Spleen (tissue), 11 donors: ENCODE results near the gene TGFBRAP1. TPM values are rescaled to one million over a fixed set of nuclear protein-coding genes. Genes with fewer than 3 reads are reported as not detected.

Experiments used
- DNase-seq: peaks from one replicate; pipeline ENCODE4 v3.0.0-alpha.2; 2020
- H3K27ac ChIP-seq, 8 donors: fragments of 200-600 bp; sonication (generic) in 7 of 8; 1 replicate in 4 of 8; 2 replicates in 4 of 8; pipeline versions ENCODE4 v1.5.0 to v1.8.0; 2016 to 2021; ENCODE audit warnings: inconsistent platforms in 4 of 8, mild to moderate bottlenecking in 4 of 8, moderate library complexity in 1 of 8
- H3K27me3 ChIP-seq, 7 donors: fragments of 200-600 bp; sonication (generic) in 6 of 7; replicated peaks in 1 of 7; 1 replicate in 4 of 7; 2 replicates in 3 of 7; pipeline versions ENCODE4 v1.5.0 to v1.8.0; 2016 to 2021; ENCODE audit warnings: inconsistent platforms in 3 of 7, mild to moderate bottlenecking in 1 of 7
- H3K36me3 ChIP-seq, 6 donors: fragments of 200-600 bp; sonication (generic) in 5 of 6; 1 replicate in 4 of 6; 2 replicates in 2 of 6; pipeline versions ENCODE4 v1.5.0 to v1.8.0; 2016 to 2021; ENCODE audit warnings: inconsistent platforms in 2 of 6
- H3K4me1 ChIP-seq, 6 donors: fragments of 200-600 bp; sonication (generic) in 5 of 6; 1 replicate in 3 of 6; 2 replicates in 3 of 6; pipeline versions ENCODE4 v1.5.0 to v1.8.0; 2016 to 2021; ENCODE audit warnings: inconsistent platforms in 3 of 6
- H3K4me3 ChIP-seq, 8 donors: fragments of 200-600 bp; sonication (generic) in 7 of 8; 1 replicate in 4 of 8; 2 replicates in 4 of 8; pipeline versions ENCODE4 v1.5.0 to v1.8.0; 2016 to 2021; ENCODE audit warnings: inconsistent platforms in 4 of 8, mild to moderate bottlenecking in 4 of 8, moderate library complexity in 2 of 8
- H3K9me3 ChIP-seq, 8 donors: fragments of 200-600 bp; sonication (generic) in 7 of 8; 1 replicate in 4 of 8; 2 replicates in 4 of 8; pipeline versions ENCODE4 v1.5.0 to v1.8.0; 2016 to 2021; ENCODE audit warnings: inconsistent platforms in 4 of 8
- POLR2A ChIP-seq, 3 donors: fragments of 450-650 bp; IDR thresholded peaks; one replicate each; pipeline ENCODE4 v1.5.1; 2017; ENCODE audit warnings: antibody characterized with exemption in 3 of 3, mild to moderate bottlenecking in 1 of 3
- POLR2AphosphoS5 ChIP-seq, 3 donors: sonication (generic); formaldehyde crosslinking; IDR thresholded peaks; one replicate each; pipeline ENCODE4 v1.5.1; 2017; ENCODE audit warnings: antibody characterized with exemption in 3 of 3
- WGBS, 5 donors: extraction: QIAGEN DNeasy Blood & Tissue Kit in 3 of 5; methylation state at CpG; one replicate each; pipeline versions ENCODE4 v1.1.5 to v1.1.7; 2013 to 2018; 5-methylcytosine and 5-hydroxymethylcytosine counted together
- intact Hi-C: fragments of 100-400 bp; cut with DNase I; formaldehyde crosslinking; loops from one replicate; pipeline ENCODE4 v1.15.0; 2023; ENCODE audit warnings: low total_unique reads
- polyA plus RNA-seq, 3 donors: library from polyadenylated mRNA; stranded (reverse); fragments of 200-250 nt; gene quantifications; one replicate each; pipeline ENCODE4 v1.2.1, GENCODE V29; 2013
- total RNA-seq, 7 donors: library from RNA; depleted of rRNA in 3 of 7; stranded (reverse); fragments of >200 nt in 3 of 7; fragmentation: NEBNext Ultra II Directional in 4 of 7; extraction: Animal tissue kit (Norgen Biotek cat#: 25700) in 4 of 7; gene quantifications; one replicate each; pipeline versions ENCODE4 v1.1.0 to v1.2.1, GENCODE V29; 2016 to 2021
- TF ChIP-seq, protein P1 (sequence below), 11 experiments: fragments of 200-600 bp in 7 of 11; fragments of 450-650 bp in 4 of 11; sonication (generic) in 4 of 11; IDR thresholded peaks in 8 of 11; conservative IDR thresholded peaks in 3 of 11; 1 replicate in 7 of 11; 2 replicates in 4 of 11; pipeline versions ENCODE4 v1.4.0 to v1.8.0; 2016 to 2021; ENCODE audit warnings: antibody characterized with exemption in 11 of 11, inconsistent platforms in 4 of 11, mild to moderate bottlenecking in 1 of 11
- donor health status: healthy with polysubstance abuse.
- donor health status: DM: no; HTN: no; CAD: no; lungs with moderate emphysema.
- donor health status: DM: no; HTN: no; CAD: no.
- donor health status: Bipolar disorder and iron deficiency.
- donor health status: healthy.
- donor health status: DM: no; HTN: no; CAD: no.
- donor health status: DM: yes; HTN: yes; CAD: no.

The TGFBRAP1 gene
- total and polyA plus RNA-seq, 10 donors, result 4.6 to 32.7 (median 21.8) TPM

DNA sequence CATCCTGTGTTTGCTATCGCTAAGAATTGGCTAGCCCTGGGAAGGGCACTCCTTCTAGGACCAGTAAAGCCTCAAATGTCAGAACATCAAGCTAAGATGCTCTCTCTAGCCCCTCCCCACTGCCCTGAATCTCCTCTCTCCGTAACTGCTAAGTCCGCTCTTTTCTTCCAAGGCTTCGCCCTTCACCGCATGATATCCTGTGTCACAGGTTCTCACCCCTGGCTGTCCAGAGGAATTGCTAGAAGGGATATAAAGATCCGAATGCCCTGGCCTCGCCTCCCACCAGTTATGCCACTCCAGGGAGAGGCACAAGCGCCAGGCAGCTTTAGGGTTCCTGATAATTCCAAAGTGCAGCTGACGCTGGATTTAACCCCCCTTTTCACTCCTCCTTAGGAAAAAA is 105.1 kb downstream of the TGFBRAP1 start:
- no peak for DNase-seq
- peaks cover 0 to 10% (median 0%) of the 10 kb centered on the region in 7 donors for H3K27me3 ChIP-seq
- intact Hi-C loops, result no loop called here
- H3K9me3 ChIP-seq, result no peaks in the 10 kb centered on the region
- no peak overlapping the region for H3K27ac ChIP-seq
- TF ChIP-seq, protein P1, sequence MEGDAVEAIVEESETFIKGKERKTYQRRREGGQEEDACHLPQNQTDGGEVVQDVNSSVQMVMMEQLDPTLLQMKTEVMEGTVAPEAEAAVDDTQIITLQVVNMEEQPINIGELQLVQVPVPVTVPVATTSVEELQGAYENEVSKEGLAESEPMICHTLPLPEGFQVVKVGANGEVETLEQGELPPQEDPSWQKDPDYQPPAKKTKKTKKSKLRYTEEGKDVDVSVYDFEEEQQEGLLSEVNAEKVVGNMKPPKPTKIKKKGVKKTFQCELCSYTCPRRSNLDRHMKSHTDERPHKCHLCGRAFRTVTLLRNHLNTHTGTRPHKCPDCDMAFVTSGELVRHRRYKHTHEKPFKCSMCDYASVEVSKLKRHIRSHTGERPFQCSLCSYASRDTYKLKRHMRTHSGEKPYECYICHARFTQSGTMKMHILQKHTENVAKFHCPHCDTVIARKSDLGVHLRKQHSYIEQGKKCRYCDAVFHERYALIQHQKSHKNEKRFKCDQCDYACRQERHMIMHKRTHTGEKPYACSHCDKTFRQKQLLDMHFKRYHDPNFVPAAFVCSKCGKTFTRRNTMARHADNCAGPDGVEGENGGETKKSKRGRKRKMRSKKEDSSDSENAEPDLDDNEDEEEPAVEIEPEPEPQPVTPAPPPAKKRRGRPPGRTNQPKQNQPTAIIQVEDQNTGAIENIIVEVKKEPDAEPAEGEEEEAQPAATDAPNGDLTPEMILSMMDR (IDR thresholded peaks at IDR 0.05 in 8 of 11, conservative IDR thresholded peaks at IDR 0.05 in 3 of 11), result no peak
- TF ChIP-seq POLR2A (IDR thresholded peaks at IDR 0.05) (no peak), POLR2AphosphoS5 (IDR thresholded peaks at IDR 0.05) (no peak)
- no peaks in the 10 kb centered on the region for H3K4me1 ChIP-seq
- 80 to 86% (median 84%) methylated on average over 9 of the region's 9 CpGs for WGBS, 5 donors
- no peaks in the 10 kb centered on the region for H3K36me3 ChIP-seq
- no peak overlapping the region for H3K4me3 ChIP-seq

DNA sequence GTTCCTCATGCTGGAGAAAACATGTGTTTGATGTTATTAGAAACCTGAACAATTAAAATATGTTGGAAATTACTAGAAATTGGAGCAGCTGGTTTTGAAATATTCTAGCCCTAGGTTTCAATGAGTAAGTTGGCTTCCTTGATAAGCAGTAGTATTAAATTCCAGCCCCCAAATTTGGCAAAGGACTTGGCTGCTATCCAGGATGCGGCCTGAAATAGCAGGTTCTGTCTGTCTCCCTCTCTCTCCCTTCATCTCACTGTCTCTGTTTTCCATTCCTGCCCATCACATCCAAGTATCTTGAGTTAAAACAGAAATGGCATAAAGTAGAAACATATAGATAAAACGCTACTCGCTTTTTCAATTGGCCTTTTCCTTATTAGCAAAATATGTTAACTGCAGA is 108.9 kb downstream of the TGFBRAP1 start:
- Histone ChIP-seq H3K9me3 (no peaks in the 10 kb centered on the region), H3K27ac (no peak overlapping the region), H3K36me3 (no peaks in the 10 kb centered on the region), H3K27me3 (peaks cover 0 to 10% (median 0%) of the 10 kb centered on the region in 7 donors), H3K4me1 (no peaks in the 10 kb centered on the region), H3K4me3 (no peak overlapping the region)
- no peak for TF ChIP-seq POLR2AphosphoS5 (IDR thresholded peaks at IDR 0.05)
- TF ChIP-seq POLR2A (IDR thresholded peaks at IDR 0.05), result no peak
- TF ChIP-seq, protein P1 (IDR thresholded peaks at IDR 0.05 in 8 of 11, conservative IDR thresholded peaks at IDR 0.05 in 3 of 11), result no peak
- 80 to 93% (median 87%) methylated on average over 3 of the region's 3 CpGs for WGBS, 5 donors
- DNase-seq, result no peak
- intact Hi-C loops, result no loop called here

DNA sequence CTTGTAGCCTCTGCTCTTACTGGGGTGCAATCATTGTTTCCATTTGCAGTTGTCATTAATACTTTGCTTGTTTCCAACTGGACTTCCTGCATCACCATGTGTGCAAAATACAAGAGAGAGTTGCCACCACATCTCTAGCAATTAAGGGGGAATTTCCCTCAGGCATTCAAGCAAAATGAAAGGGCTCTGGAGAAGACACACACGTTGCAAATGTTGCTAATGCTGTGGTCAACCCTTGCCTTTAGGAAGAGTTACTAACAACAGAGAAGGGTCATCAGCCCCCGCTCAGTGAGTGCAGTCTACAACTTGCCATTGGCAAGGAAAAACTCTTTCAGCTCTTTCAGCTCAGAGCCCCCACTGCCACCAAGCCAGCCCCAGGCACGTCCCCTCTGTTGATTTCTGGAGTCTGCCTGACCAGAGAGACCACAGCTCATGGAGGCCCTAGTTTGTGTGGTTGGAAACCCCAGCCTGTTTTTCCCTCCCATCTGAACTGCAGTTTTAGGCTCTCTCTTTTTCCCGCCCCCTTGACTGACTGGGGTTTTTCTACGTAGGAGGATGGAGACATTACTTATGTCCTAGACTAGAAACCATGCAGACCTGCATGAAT is 113.8 kb downstream of the TGFBRAP1 start:
- 56 to 70% (median 59%) methylated on average over 5 of the region's 5 CpGs for WGBS, 5 donors

More for the DNA sequence above, 113.8 kb downstream of the TGFBRAP1 start:
- Histone ChIP-seq H3K9me3 (no peaks in the 10 kb centered on the region), H3K27ac (no peak overlapping the region), H3K36me3 (no peaks in the 10 kb centered on the region), H3K27me3 (no peaks in the 10 kb centered on the region), H3K4me1 (no peaks in the 10 kb centered on the region), H3K4me3 (no peak overlapping the region)
- no peak for DNase-seq
- intact Hi-C loops, result no loop called here
- TF ChIP-seq POLR2A (IDR thresholded peaks at IDR 0.05), result no peak
- no peak for TF ChIP-seq POLR2AphosphoS5 (IDR thresholded peaks at IDR 0.05)
- TF ChIP-seq, protein P1 (IDR thresholded peaks at IDR 0.05 in 8 of 11, conservative IDR thresholded peaks at IDR 0.05 in 3 of 11), result no peak

Other genes with a start within 250 kb of the TGFBRAP1 start
- not detected for gene GPR45, start 88.0 kb downstream of the TGFBRAP1 start, total RNA-seq
- gene GPR45, start 88.0 kb downstream of the TGFBRAP1 start, polyA plus RNA-seq, result not detected
- gene C2orf49, start 7.8 kb upstream of the TGFBRAP1 start, total RNA-seq, result 10 to 100 TPM; 13.7 to 33.7 (median 18.3) TPM
- 1 to 10 TPM; 4.3 to 6.7 (median 6.4) TPM for gene C2orf49, start 7.8 kb upstream of the TGFBRAP1 start, polyA plus RNA-seq
- 10 to 100 TPM; 16.1 to 27.4 (median 21.4) TPM for gene FHL2, start 69.3 kb upstream of the TGFBRAP1 start, total RNA-seq
- gene FHL2, start 69.3 kb upstream of the TGFBRAP1 start, polyA plus RNA-seq, result 10 to 100 TPM in 1 of 3 donors, 1 to 10 TPM in 2; 6.8 to 12.2 (median 8.8) TPM